H1 (cell line): Measurements from ENCODE around the gene CIRBP. TPM values are rescaled to one million over a fixed set of nuclear protein-coding genes. Genes with fewer than 3 reads are reported as not detected.

Source experiments
- CTCF ChIA-PET: fragments of 300-600 bp; sonication (Branson Sonifier 250); formaldehyde crosslinking; loops from one replicate; lab custom pipeline; 2021; ENCODE audit not compliant: partially characterized antibody; lab: Charles Lee
- POLR2A ChIA-PET: fragments of 300-600 bp; sonication (Branson Sonifier 250); formaldehyde crosslinking; loops from one replicate; lab custom pipeline; 2021; ENCODE audit warnings: inconsistent platforms; ENCODE audit not compliant: partially characterized antibody; lab: Charles Lee
- DNase-seq, 2 experiments: peaks; one replicate each; pipeline versions ENCODE4 v3.0.0 to v3.0.0-alpha.2; 2010 to 2022; ENCODE audit warnings: low spot score in 2 of 2, low read depth in 1 of 2, mixed read lengths in 1 of 2
- FAIRE-seq: peaks from 2 replicates; lab custom pipeline; 2011; peaks lifted over from hg19 to GRCh38; lab: Jason Lieb, UNC
- H2AFZ ChIP-seq: 2 replicates; pipeline ENCODE4 v1.8.1; 2012; ENCODE audit warnings: low read length, inconsistent platforms
- H2AK5ac ChIP-seq: 2 replicates; pipeline ENCODE4 v1.6.1; 2013; ENCODE audit warnings: low read depth, low read length
- H2BK120ac ChIP-seq: replicated peaks from 2 replicates; pipeline ENCODE3; 2013; ENCODE audit warnings: low read depth, low read length, inconsistent platforms
- H2BK12ac ChIP-seq: 2 replicates; pipeline ENCODE4 v1.6.1; 2013; ENCODE audit warnings: low read depth, low read length
- H2BK15ac ChIP-seq: 2 replicates; pipeline ENCODE4 v1.6.1; 2013; ENCODE audit warnings: low read length
- H2BK20ac ChIP-seq: 2 replicates; pipeline ENCODE4 v1.6.1; 2013; ENCODE audit warnings: low read length
- H2BK5ac ChIP-seq: 2 replicates; pipeline ENCODE4 v1.6.1; 2013; ENCODE audit warnings: low read depth, low read length
- H3K14ac ChIP-seq: 2 replicates; pipeline ENCODE4 v1.6.1; 2013; ENCODE audit warnings: inconsistent platforms; ENCODE audit not compliant: insufficient read length
- H3K18ac ChIP-seq: 2 replicates; pipeline ENCODE4 v1.6.1; 2013; ENCODE audit warnings: low read length; ENCODE audit errors: extremely low read depth
- H3K23ac ChIP-seq: 2 replicates; pipeline ENCODE4 v1.6.1; 2013; ENCODE audit warnings: inconsistent platforms; ENCODE audit not compliant: insufficient read length
- H3K23me2 ChIP-seq: 2 replicates; pipeline ENCODE4 v1.6.1; 2013; ENCODE audit warnings: low read depth, low read length
- H3K27ac ChIP-seq: 2 replicates; pipeline ENCODE4 v1.6.1; 2011; ENCODE audit warnings: low read depth, low read length, inconsistent platforms
- H3K27me3 ChIP-seq, 4 experiments: replicated peaks in 1 of 4; 1 replicate in 1 of 4; 2 replicates in 3 of 4; pipeline versions ENCODE4 v1.6.1 to v1.8.1; 2011 to 2013; ENCODE audit warnings: low read length in 3 of 4, mild to moderate bottlenecking in 3 of 4, inconsistent platforms in 2 of 4, mixed read lengths in 2 of 4, moderate library complexity in 1 of 4; ENCODE audit not compliant: control insufficient read depth in 3 of 4, insufficient read depth in 3 of 4; ENCODE audit errors: extremely low read depth in 1 of 4
- H3K36me3 ChIP-seq, 4 experiments: 2 replicates each; pipeline versions ENCODE4 v1.6.1 to v1.8.1; 2011 to 2013; ENCODE audit warnings: mild to moderate bottlenecking in 4 of 4, low read length in 3 of 4, moderate library complexity in 2 of 4, control low read depth in 1 of 4, inconsistent platforms in 1 of 4; ENCODE audit not compliant: insufficient read depth in 4 of 4, control insufficient read depth in 2 of 4
- H3K4ac ChIP-seq: replicated peaks from 2 replicates; pipeline ENCODE3; 2013; ENCODE audit warnings: low read length, low read depth, mixed read lengths, inconsistent platforms; ENCODE audit not compliant: insufficient read length
- H3K4me1 ChIP-seq, 4 experiments: replicated peaks in 1 of 4; 1 replicate in 1 of 4; 2 replicates in 3 of 4; pipeline versions ENCODE4 v1.6.1 to v1.8.1; 2011 to 2013; ENCODE audit warnings: low read length in 3 of 4, inconsistent platforms in 2 of 4, mixed read lengths in 1 of 4; ENCODE audit not compliant: insufficient read depth in 4 of 4, control insufficient read depth in 3 of 4
- H3K4me2 ChIP-seq, 2 experiments: 2 replicates each; pipeline versions ENCODE4 v1.6.1 to v1.8.1; 2011 to 2013; ENCODE audit warnings: low read depth in 2 of 2, low read length in 2 of 2, control low read depth in 1 of 2, inconsistent platforms in 1 of 2, mild to moderate bottlenecking in 1 of 2; ENCODE audit not compliant: insufficient read depth in 1 of 2
- H3K4me3 ChIP-seq, 4 experiments: fragments of 200-600, 300-600 bp in 1 of 4; sonication (generic), shearing (Covaris generic), sonication (Bioruptor Twin) in 1 of 4; 2 replicates each; pipeline versions ENCODE4 v1.5.1 to v1.8.1; 2011 to 2016; ENCODE audit warnings: low read length in 4 of 4, low read depth in 3 of 4, control low read depth in 2 of 4, inconsistent platforms in 2 of 4, mild to moderate bottlenecking in 2 of 4, mixed read lengths in 1 of 4, moderate library complexity in 1 of 4; ENCODE audit not compliant: insufficient read depth in 2 of 4; ENCODE audit errors: extremely low read depth in 1 of 4
- H3K56ac ChIP-seq: replicated peaks from 2 replicates; pipeline ENCODE3; 2013; ENCODE audit warnings: low read depth, mild to moderate bottlenecking, mixed read lengths, low read length, inconsistent platforms; ENCODE audit not compliant: insufficient read length
- H3K79me1 ChIP-seq: 2 replicates; pipeline ENCODE4 v1.6.1; 2013; ENCODE audit warnings: low read depth, low read length, control low read depth
- H3K79me2 ChIP-seq, 2 experiments: 2 replicates each; pipeline versions ENCODE4 v1.6.1 to v1.8.1; 2012 to 2013; ENCODE audit warnings: low read length in 2 of 2, mild to moderate bottlenecking in 2 of 2, inconsistent platforms in 1 of 2; ENCODE audit not compliant: insufficient read depth in 2 of 2, control insufficient read depth in 1 of 2
- H3K9ac ChIP-seq, 4 experiments: replicated peaks in 1 of 4; 1 replicate in 1 of 4; 2 replicates in 3 of 4; pipeline versions ENCODE4 v1.6.1 to v1.8.1; 2011 to 2013; ENCODE audit warnings: low read depth in 3 of 4, low read length in 3 of 4, control low read depth in 2 of 4, mild to moderate bottlenecking in 2 of 4, moderate library complexity in 2 of 4, inconsistent platforms in 1 of 4; ENCODE audit errors: extremely low read depth in 1 of 4
- H3K9me3 ChIP-seq, 2 experiments: 2 replicates each; pipeline versions ENCODE4 v1.6.1 to v1.8.1; 2012 to 2013; ENCODE audit warnings: mild to moderate bottlenecking in 2 of 2, moderate library complexity in 2 of 2, control low read depth in 1 of 2, inconsistent platforms in 1 of 2, low read depth in 1 of 2, low read length in 1 of 2, mixed read lengths in 1 of 2; ENCODE audit not compliant: insufficient read depth in 2 of 2
- H4K20me1 ChIP-seq, 2 experiments: replicated peaks in 1 of 2; 2 replicates each; pipeline versions ENCODE3 to v1.8.1; 2011 to 2013; ENCODE audit warnings: inconsistent platforms in 2 of 2, low read length in 2 of 2, mild to moderate bottlenecking in 1 of 2; ENCODE audit not compliant: insufficient read depth in 2 of 2, control insufficient read depth in 1 of 2
- H4K5ac ChIP-seq: 2 replicates; pipeline ENCODE4 v1.6.1; 2013; ENCODE audit warnings: low read length, low read depth, mixed read lengths, inconsistent platforms; ENCODE audit not compliant: insufficient read length
- H4K8ac ChIP-seq: 2 replicates; pipeline ENCODE4 v1.8.0; 2013; ENCODE audit warnings: mild to moderate bottlenecking, moderate library complexity, low read length, inconsistent platforms; ENCODE audit not compliant: insufficient read depth; ENCODE audit errors: extremely low read depth
- H4K91ac ChIP-seq: replicated peaks from 2 replicates; pipeline ENCODE3; 2013; ENCODE audit warnings: low read length, mixed read lengths, inconsistent platforms; ENCODE audit not compliant: insufficient read length
- GABPA ChIP-seq: IDR thresholded peaks from 2 replicates; pipeline ENCODE4 v1.6.1; 2011; ENCODE audit warnings: mild to moderate bottlenecking, low read length, moderate library complexity, borderline replicate concordance; ENCODE audit not compliant: insufficient read depth
- GTF2F1 ChIP-seq: IDR thresholded peaks from 2 replicates; pipeline ENCODE4 v1.6.1; 2012; ENCODE audit warnings: low read depth, low read length, improper control_type of control experiment, borderline replicate concordance
- WGBS, 2 experiments: shearing (Covaris generic) in 1 of 2; methylation state at CpG; one replicate each; pipeline versions ENCODE4 v1.1.6 to v1.1.7; 2013 to 2015; ENCODE audit warnings: low lambda C conversion rate in 2 of 2, mixed read lengths in 2 of 2, inconsistent platforms in 1 of 2, low coverage in 1 of 2, missing lambda C conversion rate in 1 of 2; ENCODE audit not compliant: insufficient replicate concordance in 2 of 2, insufficient coverage in 1 of 2, insufficient read length in 1 of 2; ENCODE audit errors: extremely low coverage in 1 of 2, missing lambda C conversion rate in 1 of 2; 5-methylcytosine and 5-hydroxymethylcytosine counted together
- polyA plus RNA-seq, 7 experiments: library from polyadenylated mRNA; depleted of rRNA in 3 of 7; stranded (reverse) in 5 of 7; unstranded in 2 of 7; fragments of >200 nt in 5 of 7; fragments of 200-250 nt in 2 of 7; gene quantifications; 1 replicate in 5 of 7; 2 replicates in 1 of 7; 4 replicates in 1 of 7; pipeline versions ENCODE4 v1.2.1 to v1.2.3, GENCODE V29; 2011 to 2013; ENCODE audit warnings: missing spikeins in 2 of 7, mixed read lengths in 2 of 7
- total RNA-seq: library from RNA; stranded (reverse); fragmentation: NEBNext Ultra II Directional; extraction: Animal tissue kit (Norgen Biotek cat#: 25700); gene quantifications from 2 replicates; pipeline ENCODE4 v1.2.1, GENCODE V29; 2021

CIRBP gene
- total and polyA plus RNA-seq, 2 of the 8 experiments (the other 6 are each of a cell fraction or from before 2014, with no cell fraction given), result 175 to 199 TPM

DNA sequence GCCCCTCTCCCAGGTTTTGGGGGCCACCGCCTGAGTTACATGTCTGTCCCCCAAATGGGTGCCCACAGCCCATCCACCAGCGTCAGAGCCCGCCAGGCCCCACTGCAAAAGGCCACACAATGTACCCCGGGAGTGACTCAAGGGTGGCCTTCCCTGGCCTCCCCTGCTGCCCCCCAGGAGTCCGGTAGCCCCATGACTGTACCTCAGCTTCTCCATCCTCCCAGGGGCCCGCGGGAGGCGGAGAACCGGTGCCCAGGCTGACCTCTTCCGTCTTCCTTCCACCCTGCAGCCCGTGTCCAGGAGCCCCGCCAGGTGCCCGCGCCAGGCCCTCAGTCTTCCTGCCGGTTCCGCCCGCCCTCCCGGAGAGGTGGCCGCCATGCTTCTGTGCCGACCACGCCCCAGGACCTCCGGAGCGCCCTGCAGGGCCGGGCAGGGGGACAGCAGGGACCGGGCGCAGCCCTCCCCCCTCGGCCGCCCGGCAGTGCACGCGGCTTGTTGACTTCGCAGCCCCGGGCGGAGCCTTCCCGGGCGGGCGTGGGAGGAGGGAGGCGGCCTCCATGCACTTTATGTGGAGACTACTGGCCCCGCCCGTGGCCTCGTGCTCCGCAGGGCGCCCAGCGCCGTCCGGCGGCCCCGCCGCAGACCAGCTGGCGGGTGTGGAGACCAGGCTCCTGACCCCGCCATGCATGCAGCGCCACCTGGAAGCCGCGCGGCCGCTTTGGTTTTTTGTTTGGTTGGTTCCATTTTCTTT lies 41.7 kb upstream of the CIRBP start:
- H2AK5ac ChIP-seq, result no peak overlapping the region
- H2BK5ac ChIP-seq, result no peak overlapping the region
- FAIRE-seq (no peak), DNase-seq (peak in 1 of 2 experiments; percentile 57)
- H3K27me3 ChIP-seq, result no peaks in the 10 kb centered on the region
- H3K4me2 ChIP-seq, result no peak overlapping the region
- H3K9ac ChIP-seq, result no peak overlapping the region
- no peak overlapping the region for H4K91ac ChIP-seq
- no peak overlapping the region for H3K14ac ChIP-seq
- peak overlapping the region; percentile 35; the same call in 1 of the 2 replicates for H4K8ac ChIP-seq
- H2BK120ac ChIP-seq, result no peak overlapping the region
- TF ChIP-seq GTF2F1, result no peak
- TF ChIP-seq GABPA, result 0 out of 2 replicates have a peak, but pooled peaks have one; percentile 27
- H3K4me3 ChIP-seq, result no peak overlapping the region
- H2BK12ac ChIP-seq, result no peak overlapping the region
- H3K4me1 ChIP-seq, result peaks cover 0 to 2% (median 0%) of the 10 kb centered on the region in 4 experiments; a peak in 3 of 7 replicates
- no peak overlapping the region for H2BK20ac ChIP-seq
- 90% methylated on average over 26 of the region's 56 CpGs; no CpG with 5 or more reads in 1 of the 2 experiments for WGBS, 2 experiments
- no peak overlapping the region for H3K56ac ChIP-seq
- H2BK15ac ChIP-seq, result no peak overlapping the region
- no peak overlapping the region for H3K23ac ChIP-seq
- H3K23me2 ChIP-seq, result no peaks in the 10 kb centered on the region
- H3K9me3 ChIP-seq, result no peaks in the 10 kb centered on the region
- H3K18ac ChIP-seq, result no peak overlapping the region
- no peak overlapping the region for H2AFZ ChIP-seq
- H3K79me2 ChIP-seq, result no peaks in the 10 kb centered on the region
- H3K79me1 ChIP-seq, result no peaks in the 10 kb centered on the region; the same call in 1 of the 2 replicates
- no peak overlapping the region for H3K27ac ChIP-seq
- H3K36me3 ChIP-seq, result peaks cover 2 to 66% (median 3%) of the 10 kb centered on the region in 4 experiments; a peak in 5 of 8 replicates
- peaks cover 8 to 15% of the 10 kb centered on the region in 2 experiments for H4K20me1 ChIP-seq
- H3K4ac ChIP-seq, result no peak overlapping the region
- POLR2A ChIA-PET, result interaction anchor here (1.4 to 2.4 kb wide), 8 partner anchors 10 to 291 kb away, joined by 3 to 16 read pairs (median 5); partner anchors contain the start of gene CIRBP
- no peak overlapping the region for H4K5ac ChIP-seq
- CTCF ChIA-PET, result no interaction called here
